GM15510 (cell line): ENCODE data around the gene ARMC9.

ENCODE experiments used
- POLR2A ChIP-seq: IDR thresholded peaks from 3 replicates; pipeline ENCODE4 v1.6.1; 2011; ENCODE audit warnings: borderline replicate concordance; ENCODE audit not compliant: insufficient read length; ENCODE audit errors: extremely low read depth

ARMC9 gene

DNA sequence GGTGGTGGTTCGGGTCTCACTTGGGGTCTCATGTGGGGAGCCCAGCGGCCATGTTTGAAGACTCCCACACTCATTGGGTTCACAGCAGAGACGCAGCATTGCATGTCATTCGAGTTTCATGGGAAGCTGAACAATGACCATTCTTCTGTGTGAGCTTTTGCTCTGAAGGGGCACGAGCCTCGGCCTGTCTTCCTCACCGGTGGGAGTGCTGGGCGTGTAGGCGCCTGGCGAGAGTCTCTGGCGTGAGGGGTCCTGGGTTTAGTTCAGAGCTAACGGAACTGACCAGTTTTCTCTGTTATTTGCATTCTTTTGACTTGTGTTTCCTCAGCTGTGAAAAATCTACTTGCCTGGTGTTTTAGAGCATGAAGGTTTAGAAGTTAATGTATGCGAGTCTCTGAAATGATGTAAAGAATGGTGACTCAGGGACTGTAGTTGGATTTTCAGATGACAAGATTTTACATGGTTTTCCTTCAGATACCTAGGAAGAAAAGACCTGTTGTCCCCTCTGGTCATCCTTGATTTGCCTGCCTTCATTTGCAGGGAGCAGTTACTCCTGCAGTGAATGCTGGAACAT is 98.1 kb downstream of the ARMC9 start:
- TF ChIP-seq POLR2A: no peak

DNA sequence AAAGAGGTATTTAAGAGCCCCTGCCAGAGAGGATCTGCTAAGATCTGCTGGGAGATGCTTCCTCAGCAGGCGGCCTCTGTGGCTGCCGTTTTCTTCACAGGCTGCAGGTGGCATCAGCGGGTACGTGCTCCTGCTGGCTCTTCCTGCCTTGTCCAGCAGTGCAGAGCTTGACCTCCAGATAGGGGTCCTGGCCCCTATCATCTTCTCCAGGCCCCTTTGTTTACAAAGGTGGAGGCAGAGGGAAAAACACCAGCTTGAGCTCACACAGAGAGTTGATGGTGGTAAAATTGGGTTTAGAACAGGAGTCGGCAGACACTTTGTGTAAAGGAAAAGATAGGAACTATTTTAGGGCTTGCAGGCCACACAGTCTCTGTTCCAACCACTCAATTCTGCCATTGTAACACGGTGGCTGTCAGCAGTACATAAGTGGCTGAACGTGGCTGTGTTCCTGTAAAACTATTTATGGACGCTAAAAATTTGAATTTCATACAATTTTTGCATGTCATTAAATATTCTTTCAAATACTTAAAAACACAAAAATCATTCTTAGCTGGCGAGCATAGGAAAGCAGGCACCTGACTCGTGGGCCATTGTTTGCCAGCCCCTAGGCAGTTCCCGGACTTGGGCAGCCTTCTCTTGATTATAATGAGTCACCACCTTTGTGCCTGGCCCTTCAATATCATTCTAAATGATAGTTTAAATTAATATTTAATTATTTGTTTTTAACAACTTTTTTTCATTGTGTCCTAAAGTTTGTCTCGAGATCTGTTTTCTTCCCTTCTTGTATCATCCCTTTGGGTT is 98.9 kb downstream of the ARMC9 start:
- TF ChIP-seq POLR2A: no peak

DNA sequence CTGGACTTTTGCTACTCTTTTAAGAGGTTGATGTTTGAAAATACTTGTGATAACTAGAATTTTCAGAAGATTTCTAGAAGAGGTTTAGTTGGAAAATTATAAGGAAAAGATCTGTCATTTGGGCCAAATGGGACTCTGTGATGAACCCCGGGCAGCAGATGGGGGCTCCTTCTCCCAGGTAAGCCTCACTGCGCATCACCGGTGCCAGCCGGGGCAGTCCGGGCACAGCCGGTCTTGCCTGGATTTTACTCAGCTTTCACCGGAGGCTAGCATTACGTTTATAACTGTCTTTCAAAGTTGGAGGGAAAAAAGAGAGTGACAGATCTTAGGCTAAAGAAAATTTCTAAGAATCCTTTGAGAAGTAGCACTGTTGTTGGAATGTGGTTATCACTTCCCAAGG is 99.7 kb downstream of the ARMC9 start:
- TF ChIP-seq POLR2A: no peak

DNA sequence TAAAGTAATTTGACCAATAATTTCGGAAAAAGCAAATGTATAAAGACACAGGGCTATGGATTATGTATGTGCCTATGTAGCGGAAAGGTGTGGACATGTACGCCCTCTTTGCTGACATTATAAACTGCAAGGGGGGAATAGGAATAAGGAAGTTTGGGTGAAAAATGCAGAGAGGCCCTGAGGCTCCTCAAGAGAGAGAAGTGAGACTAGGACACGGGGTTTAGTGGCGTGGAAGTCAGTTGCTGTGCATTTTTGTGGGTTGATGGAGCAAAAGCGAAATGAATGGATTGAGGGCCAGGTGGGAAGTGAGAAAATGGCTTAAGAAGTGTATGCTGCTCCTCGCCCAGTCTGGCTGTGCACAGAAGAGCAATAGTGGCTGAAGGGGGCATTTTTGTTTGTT is 100.8 kb downstream of the ARMC9 start:
- TF ChIP-seq POLR2A: no peak

DNA sequence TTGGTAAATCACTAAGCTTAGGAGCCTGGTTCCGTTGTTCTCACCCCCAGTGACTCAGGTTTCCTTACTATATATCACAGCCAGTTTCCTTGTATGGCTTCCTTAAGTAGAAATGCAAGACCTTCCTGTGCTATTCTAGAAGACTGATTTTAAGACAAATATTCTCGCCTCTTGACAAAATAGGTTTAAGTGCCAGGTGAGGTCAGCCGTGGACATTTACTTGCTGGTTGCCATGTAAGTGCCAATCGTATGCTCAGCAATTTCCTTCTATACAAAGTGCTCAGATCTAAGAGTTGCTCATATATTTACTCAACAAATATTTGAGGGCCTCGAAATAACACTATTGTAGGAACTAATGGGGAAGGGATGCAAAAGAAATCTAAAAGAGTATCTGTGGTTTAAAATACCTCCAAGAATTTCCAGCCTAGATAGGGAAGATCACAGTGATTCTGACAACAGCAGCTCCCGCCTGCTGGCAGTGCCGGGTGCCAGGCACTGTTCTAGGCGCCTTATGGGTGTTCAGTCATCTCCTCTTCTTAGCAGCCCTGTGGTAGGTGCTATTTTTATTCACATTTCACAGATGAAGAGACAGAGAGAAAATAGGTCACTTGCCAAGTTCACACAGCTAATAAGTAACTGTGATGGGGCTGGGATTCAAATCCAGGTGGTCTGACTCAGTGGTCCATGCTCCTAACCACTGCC is 101.7 kb downstream of the ARMC9 start:
- TF ChIP-seq POLR2A: no peak

DNA sequence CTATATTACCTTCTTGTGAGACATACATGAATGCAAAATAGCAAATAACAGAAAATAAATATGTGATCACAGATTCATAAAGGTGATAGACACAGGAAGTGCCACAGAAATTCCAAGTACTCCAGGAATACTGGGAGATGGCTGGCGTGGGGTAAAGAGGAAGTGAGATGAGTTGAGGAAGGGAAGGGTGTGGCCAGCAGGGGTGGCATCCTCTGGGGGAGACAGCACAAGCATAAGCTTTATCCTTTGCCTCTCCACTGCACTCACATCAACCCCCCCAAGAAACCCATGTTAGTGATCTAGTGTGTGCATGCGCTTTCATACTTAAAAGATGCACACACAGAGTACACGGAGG is 102.3 kb downstream of the ARMC9 start:
- TF ChIP-seq POLR2A: no peak

DNA sequence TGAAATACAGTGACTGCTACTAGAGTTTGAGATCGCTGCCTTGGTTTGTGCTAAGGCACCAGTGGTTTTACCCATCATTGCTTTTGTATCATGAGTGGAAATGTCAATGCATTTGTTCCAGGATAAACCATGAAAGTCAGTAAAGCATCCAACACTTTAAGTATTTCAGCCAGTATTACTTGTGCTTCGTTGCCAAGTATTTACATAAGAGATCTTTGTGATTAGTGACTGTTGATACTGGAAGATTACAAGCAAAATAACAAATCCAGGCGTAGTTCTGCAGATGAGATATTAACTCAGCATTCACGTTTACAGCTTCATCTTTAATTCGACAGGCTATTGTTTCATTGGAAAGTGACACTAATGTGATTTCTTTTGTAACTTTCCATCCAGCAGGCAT is 106.8 kb downstream of the ARMC9 start:
- TF ChIP-seq POLR2A: no peak

DNA sequence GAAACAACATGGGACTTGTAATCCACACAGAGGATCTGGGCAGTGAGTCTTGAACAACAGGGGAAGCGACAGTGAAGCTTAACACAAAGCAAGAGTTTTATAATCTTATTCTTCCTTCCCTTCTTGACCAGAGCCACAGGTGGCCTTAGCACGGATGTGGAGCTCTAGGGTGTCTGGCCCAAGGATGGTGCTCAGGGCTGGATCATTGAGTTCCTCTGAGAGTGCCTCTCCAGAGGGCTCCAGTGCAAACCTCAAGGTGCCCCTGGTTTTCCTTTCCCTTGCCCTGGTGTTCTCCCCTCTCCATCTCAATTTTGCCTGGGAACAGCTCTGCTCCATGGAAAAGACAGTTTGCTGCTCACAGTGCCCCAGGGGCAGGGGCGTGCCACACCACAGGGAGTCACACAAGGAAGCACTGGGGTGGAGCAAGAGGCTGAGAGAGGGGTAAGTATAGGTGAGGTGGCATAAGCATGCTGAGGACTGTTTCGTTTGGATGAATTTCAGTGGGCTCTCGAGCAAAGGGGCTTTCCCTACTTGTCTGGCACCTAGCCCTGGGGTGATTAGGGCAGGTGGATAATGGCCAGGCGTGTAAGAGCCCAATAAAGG is 108.5 kb downstream of the ARMC9 start:
- no peak for TF ChIP-seq POLR2A

DNA sequence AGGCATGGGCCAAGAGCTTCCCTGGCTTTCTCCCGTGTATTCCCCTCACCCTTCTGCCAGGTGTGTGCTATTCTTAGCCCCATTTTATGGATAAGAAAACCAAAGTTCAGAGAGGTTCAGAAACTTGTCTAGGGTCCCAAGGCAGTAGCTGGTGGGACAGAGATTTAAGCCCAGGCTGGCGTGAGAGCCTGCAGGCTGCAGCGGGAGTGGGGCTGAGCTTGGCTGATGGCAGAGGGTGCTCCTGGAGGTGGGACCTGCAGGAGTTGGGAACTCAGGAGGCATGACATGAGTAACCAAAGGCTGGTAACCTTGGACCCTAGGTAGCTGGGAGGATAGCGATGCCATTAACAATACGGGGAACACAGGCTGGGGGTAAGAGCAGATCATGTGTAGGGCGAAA is 109.8 kb downstream of the ARMC9 start:
- TF ChIP-seq POLR2A: no peak

DNA sequence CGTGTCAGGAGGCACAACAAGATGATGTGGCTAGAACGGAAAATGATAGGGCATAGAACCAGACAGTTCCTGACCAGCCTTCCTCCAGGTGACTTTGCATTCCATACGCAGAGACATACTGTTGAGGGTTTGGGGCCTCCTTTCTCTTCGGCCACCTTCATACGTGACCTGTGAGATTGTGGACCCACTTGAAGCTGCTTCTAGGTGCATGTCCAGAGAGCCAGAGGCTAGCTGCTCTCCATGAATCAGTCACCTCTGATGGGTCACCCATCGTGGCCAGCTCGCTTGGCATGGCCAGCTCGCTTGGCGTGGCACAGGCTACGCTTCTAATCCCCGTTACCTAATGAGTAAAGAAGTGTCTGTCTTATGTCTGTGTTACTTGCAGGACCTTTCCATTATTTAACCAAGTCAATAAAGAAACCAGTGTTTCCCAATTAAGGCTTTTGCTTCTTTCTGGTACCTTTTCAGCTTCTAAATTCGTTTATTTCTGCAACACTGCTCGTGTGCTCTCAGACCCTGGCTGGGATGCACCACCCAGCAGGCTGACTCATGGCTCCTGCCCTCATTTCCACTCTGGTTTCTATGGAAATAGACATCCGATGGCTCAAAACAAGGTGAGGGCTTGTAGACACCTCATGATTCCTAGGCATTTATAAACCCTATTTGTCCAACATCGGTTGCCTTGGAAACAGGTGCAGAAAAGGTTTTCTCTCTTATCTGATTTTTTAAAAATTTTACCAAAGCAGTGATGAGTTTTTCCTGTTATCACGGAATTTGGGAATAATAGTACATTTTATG is 110.4 kb downstream of the ARMC9 start:
- no peak for TF ChIP-seq POLR2A

DNA sequence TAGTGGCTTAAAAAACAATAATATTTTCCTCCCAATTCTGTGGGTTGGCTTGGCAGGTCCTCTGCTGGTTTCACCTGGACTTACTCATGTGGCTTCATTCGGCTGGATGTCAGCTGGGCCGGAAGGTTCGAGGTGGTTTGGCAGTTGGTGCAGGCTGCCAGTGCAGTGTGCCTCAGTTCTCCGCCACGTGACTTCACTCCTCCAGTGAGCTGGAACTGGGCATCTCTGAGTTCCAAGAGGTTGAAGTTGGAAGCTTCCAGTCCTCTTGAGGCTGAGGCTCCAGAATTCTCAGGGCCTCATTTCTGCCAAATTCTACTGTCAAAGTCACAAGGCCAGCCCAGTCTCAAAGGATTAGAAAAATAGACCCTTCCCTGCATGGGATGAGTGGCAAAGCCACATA is 113.6 kb downstream of the ARMC9 start:
- TF ChIP-seq POLR2A: no peak

DNA sequence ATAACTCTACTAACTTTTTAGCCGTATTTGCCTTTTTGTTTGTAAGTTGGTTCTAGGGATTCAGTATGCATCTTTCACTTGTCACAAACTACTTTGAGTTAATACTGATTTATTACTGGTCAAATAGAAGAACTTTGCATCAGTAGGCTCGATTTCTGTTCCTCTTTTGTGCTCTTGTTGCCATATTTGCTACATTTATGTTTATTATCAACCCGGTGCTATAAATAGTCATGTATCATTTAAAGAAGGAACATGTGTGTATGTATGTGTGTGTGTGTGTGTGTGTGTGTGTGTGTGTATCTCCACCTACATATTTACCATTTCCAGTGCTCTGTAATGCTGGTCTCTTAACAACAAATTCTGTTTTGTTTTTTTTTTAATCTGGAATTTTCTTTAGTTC is 117.5 kb downstream of the ARMC9 start:
- TF ChIP-seq POLR2A: no peak

DNA sequence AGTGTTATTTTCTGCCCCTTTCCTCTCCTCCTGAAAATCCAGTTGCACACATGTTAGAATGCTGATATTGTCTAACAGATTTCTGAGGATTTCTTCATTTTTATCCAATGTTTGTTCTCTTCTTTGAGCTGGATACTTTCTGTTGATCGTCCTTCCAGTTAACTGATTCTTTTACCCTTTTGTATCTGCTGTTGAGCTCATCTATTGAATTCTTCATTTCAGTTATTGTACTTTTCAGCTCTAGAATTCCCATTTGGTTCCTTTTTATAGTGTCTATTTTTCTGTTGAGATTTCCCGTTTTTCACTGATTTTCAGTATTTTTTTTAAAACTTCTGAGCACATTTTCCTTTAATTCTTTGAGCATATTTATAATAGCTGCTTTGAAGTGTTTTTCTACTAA is 119.1 kb downstream of the ARMC9 start:
- TF ChIP-seq POLR2A: no peak

DNA sequence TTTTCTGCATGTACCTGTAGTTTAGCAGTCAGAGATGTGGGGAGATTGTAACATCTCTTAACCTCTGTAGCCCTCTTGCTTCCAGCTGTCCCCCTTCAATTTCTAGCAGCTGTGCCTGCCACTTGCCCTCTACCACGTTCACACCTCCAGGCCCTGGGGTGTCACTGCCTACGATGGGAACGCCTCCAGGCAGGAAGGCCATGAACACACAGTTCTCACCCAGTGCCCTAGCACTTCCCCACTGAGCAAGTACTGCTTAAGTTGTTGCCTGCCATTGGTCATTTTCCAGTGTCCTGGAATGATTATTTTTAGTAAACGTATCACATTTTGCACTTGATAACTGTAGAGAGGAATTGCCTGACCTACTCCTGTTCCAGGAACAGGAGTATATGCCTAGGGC is 120.0 kb downstream of the ARMC9 start:
- TF ChIP-seq POLR2A: no peak

DNA sequence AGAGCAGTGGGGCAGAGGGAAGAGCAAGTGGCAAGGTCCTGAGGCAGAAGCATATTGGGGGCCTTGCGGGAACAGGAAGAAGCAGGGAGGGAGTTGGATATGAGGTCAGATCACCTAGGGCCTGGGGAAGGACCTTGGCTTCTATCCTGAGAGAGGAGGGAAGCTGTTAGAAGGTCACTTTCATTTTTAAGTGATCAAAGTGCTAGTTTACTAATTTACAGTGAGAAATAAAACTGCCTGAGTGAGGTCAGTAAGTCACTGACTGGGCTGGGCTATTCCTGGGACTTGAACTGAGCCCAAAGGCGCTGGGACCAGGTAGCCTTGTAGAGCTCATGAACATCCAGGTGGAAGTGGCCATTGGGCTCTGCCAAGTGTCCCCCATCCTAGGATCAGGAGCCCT is 120.5 kb downstream of the ARMC9 start:
- TF ChIP-seq POLR2A: no peak
